Prostate gland (tissue), 2 donors: ENCODE measurements around the gene LTK. TPM values are rescaled to one million over a fixed set of nuclear protein-coding genes. Genes with fewer than 3 reads are reported as not detected.
A peak's percentile ranks its signal among the peaks of the same experiment; 100 is the strongest.

Experiments used
- DNase-seq: peaks from one replicate; pipeline ENCODE4 v3.0.0-alpha.2; 2019; ENCODE audit warnings: low spot score
- H3K27ac ChIP-seq, 2 donors: fragments of 200-600 bp; sonication (generic); 2 replicates each; pipeline ENCODE4 v1.5.1; 2017 to 2019
- H3K27me3 ChIP-seq: fragments of 200-600 bp; sonication (generic); replicated peaks from 2 replicates; pipeline ENCODE4 v1.5.1; 2019; ENCODE audit not compliant: insufficient read depth
- H3K36me3 ChIP-seq, 2 donors: fragments of 200-600 bp; sonication (generic); 1 replicate in 1 of 2; 2 replicates in 1 of 2; pipeline versions ENCODE4 v1.5.1 to v1.8.1; 2017 to 2019
- H3K4me1 ChIP-seq: fragments of 200-600 bp; sonication (generic); replicated peaks from 2 replicates; pipeline ENCODE4 v1.5.1; 2019
- H3K4me3 ChIP-seq, 2 donors: fragments of 200-600 bp; sonication (generic); 2 replicates each; pipeline ENCODE4 v1.5.1; 2017 to 2019
- H3K9me3 ChIP-seq: fragments of 200-600 bp; sonication (generic); 2 replicates; pipeline ENCODE4 v1.5.1; 2017
- POLR2A ChIP-seq: fragments of 450-650 bp; IDR thresholded peaks from one replicate; pipeline ENCODE4 v1.6.1; 2016; ENCODE audit warnings: antibody characterized with exemption, mild to moderate bottlenecking
- POLR2AphosphoS5 ChIP-seq: sonication (generic); formaldehyde crosslinking; IDR thresholded peaks from one replicate; pipeline ENCODE4 v1.6.1; 2017; ENCODE audit warnings: antibody characterized with exemption
- WGBS: methylation state at CpG from one replicate; pipeline ENCODE4 v1.1.5; 2018; 5-methylcytosine and 5-hydroxymethylcytosine counted together
- intact Hi-C: fragments of 100-400 bp; cut with DNase I; formaldehyde crosslinking; loops from one replicate; pipeline ENCODE4 v1.14.2; 2022
- total RNA-seq, 2 donors: library from RNA; depleted of rRNA; stranded (reverse); fragments of >200 nt; gene quantifications; one replicate each; pipeline ENCODE4 v1.1.0, GENCODE V29; 2016
- TF ChIP-seq, protein P1 (sequence below), 4 experiments: fragments of 200-600 bp in 2 of 4; fragments of 450-650 bp in 2 of 4; sonication (generic) in 2 of 4; IDR thresholded peaks; 1 replicate in 3 of 4; 2 replicates in 1 of 4; pipeline ENCODE4 v1.5.1; 2016 to 2019; ENCODE audit warnings: antibody characterized with exemption in 4 of 4, mild to moderate bottlenecking in 2 of 4, moderate library complexity in 2 of 4

LTK gene
- total RNA-seq, 2 donors from 2014 or later = 1.5 TPM; not detected in 1

DNA sequence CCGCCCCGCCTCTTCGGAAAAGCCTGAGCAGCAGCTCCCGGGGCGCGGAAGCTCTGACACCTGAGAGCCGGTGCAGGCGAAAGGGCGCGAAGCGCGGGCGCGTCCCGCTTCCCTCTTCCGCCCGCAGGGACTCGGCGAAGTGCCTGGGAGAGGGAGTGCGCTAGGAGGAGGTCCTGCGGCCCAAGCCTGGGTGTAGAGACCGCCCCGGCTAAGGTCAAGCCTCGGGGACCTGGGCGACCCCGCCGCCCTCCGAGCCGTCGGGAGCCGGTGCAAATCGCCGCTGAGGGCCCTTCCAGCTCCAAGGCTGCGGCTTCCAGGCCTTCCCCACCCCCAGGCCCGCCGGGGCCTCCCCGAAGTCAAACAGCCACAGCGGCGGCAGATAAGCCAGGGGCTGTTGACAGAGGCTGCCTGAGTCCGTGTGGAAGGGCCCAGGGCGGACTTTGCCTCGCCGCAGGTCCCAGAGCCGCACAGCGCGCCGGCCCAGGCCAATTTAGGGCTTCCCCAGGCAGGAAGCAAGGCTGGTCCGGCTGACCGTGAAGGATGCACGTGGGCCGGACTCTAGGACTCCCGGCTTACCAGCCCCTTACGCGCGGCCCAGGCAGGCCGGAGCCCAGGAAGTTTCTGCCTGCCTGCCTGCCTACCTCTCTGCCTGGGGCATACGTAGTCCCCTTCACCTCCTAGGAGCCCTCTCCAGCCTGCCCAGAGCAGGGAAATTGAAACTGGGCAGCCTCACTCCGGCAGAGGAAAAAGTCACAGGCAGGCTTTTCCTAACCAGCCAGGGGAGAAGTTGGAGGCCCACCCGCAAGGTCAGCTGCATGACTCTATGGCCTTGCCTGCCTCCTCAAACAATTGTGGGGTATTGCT, 17.7 kb downstream of the LTK start:
- H3K27ac ChIP-seq = no peak overlapping the region
- no peaks in the 10 kb centered on the region for H3K36me3 ChIP-seq
- TF ChIP-seq, protein P1, sequence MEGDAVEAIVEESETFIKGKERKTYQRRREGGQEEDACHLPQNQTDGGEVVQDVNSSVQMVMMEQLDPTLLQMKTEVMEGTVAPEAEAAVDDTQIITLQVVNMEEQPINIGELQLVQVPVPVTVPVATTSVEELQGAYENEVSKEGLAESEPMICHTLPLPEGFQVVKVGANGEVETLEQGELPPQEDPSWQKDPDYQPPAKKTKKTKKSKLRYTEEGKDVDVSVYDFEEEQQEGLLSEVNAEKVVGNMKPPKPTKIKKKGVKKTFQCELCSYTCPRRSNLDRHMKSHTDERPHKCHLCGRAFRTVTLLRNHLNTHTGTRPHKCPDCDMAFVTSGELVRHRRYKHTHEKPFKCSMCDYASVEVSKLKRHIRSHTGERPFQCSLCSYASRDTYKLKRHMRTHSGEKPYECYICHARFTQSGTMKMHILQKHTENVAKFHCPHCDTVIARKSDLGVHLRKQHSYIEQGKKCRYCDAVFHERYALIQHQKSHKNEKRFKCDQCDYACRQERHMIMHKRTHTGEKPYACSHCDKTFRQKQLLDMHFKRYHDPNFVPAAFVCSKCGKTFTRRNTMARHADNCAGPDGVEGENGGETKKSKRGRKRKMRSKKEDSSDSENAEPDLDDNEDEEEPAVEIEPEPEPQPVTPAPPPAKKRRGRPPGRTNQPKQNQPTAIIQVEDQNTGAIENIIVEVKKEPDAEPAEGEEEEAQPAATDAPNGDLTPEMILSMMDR (IDR thresholded peaks at IDR 0.05) = no peak
- TF ChIP-seq POLR2AphosphoS5 = no peak
- intact Hi-C loops = no loop called here
- peaks cover 4% of the 10 kb centered on the region for H3K27me3 ChIP-seq
- 55% methylated on average over 38 of the region's 59 CpGs for WGBS
- H3K4me1 ChIP-seq = peaks cover 6% of the 10 kb centered on the region
- no peak overlapping the region for H3K4me3 ChIP-seq
- no peak for DNase-seq
- H3K9me3 ChIP-seq = no peaks in the 10 kb centered on the region

DNA sequence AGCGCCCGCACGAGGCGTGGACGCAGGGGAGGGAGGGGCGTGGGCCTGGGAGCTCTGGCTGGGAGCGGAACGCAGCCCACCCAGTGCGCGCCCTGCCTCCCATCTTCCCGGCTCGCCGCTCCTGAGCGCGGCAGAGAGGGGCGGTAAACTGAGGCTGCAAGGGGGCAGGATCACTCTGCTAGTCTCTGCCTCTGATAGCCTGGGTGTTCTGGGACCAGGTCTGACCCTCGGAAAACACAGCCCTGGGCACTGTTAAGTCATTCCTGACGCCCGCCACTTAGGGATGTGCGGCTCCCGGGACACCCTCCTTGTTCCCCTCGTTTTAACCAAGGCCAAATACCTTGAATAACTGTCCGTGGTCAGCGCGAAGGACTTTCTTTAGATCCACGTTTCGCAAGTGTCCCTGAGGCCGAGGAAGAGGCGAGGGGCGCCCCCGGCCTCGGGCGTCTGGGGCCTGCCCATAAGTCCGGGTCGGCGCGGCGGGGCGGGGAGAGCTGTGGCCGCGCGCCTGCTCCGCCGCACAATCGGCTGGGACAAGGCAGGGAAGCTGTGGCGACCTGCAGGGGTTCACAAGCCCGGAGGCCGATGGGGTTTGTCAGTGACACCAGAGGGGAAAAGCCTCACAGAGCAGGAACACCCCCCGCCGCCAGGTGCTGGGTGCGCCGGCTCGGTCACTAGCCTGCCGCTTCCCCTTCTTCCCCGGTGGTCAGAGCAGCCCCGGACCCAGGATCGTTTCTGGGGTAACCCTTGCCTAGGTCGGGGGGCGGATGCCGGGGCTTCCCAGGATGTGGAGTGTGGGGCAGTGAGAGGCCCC, 18.5 kb downstream of the LTK start:
- DNase-seq = no peak
- Histone ChIP-seq H3K9me3 (no peaks in the 10 kb centered on the region), H3K27me3 (peaks cover 3% of the 10 kb centered on the region), H3K27ac (no peak overlapping the region), H3K4me3 (no peak overlapping the region), H3K4me1 (peaks cover 6% of the 10 kb centered on the region), H3K36me3 (no peaks in the 10 kb centered on the region)
- WGBS = 19% methylated on average over 51 of the region's 60 CpGs
- intact Hi-C loops = no loop called here
- no peak for TF ChIP-seq POLR2AphosphoS5
- no peak for TF ChIP-seq POLR2A
- TF ChIP-seq, protein P1 (IDR thresholded peaks at IDR 0.05) = no peak

GRCh38 chr15:41494190-41494921, 19.3 kb downstream of the LTK start:
- TF ChIP-seq, protein P1 (IDR thresholded peaks at IDR 0.05) = no peak
- no peak for TF ChIP-seq POLR2A
- no peak for TF ChIP-seq POLR2AphosphoS5
- Histone ChIP-seq H3K27me3 (peaks cover 3% of the 10 kb centered on the region), H3K27ac (no peak overlapping the region), H3K36me3 (no peaks in the 10 kb centered on the region), H3K9me3 (no peaks in the 10 kb centered on the region), H3K4me1 (peaks cover 6% of the 10 kb centered on the region), H3K4me3 (peak overlapping the region; percentile 40 to 46)
- 3% methylated on average over 38 of the region's 77 CpGs for WGBS
- no peak for DNase-seq
- intact Hi-C loops = no loop called here

DNA sequence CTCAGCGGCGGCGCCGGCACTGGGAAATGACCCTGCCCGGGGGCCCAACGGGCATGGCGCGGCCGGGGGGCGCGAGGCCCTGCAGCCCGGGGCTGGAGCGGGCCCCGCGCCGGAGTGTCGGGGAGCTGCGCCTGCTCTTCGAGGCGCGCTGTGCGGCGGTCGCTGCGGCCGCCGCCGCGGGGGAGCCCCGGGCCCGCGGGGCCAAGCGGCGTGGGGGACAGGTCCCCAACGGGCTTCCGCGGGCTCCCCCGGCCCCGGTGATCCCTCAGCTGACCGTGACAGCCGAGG, 19.8 kb downstream of the LTK start:
- intact Hi-C loops = no loop called here
- no CpG with 5 or more reads among the region's 41 CpGs for whole genome bisulfite sequencing
- H3K4me1 ChIP-seq = peaks cover 6% of the 10 kb centered on the region

More for the DNA sequence above, 19.8 kb downstream of the LTK start:
- Histone ChIP-seq H3K36me3 (no peaks in the 10 kb centered on the region), H3K27ac (no peak overlapping the region), H3K27me3 (peaks cover 3% of the 10 kb centered on the region), H3K4me3 (peak overlapping the region; percentile 40 to 46), H3K9me3 (no peaks in the 10 kb centered on the region)
- no peak for DNase-seq
- TF ChIP-seq POLR2A (no peak), POLR2AphosphoS5 (no peak)
